ENCODE measurements around the gene BRF1.

Gene BRF1

GRCh38 chr14:105340821-105341733, 40.3 kb upstream of the BRF1 start:
- Histone ChIP-seq H3K9me3 (ENCODE audit: control insufficient read depth, low read length) (no peaks in the 10 kb centered on the region), H3K36me3 (ENCODE audit: control insufficient read depth, insufficient read depth, low read length) (no peaks in the 10 kb centered on the region), H3K27me3 (ENCODE audit: control insufficient read depth, insufficient read depth, low read length) (no peaks in the 10 kb centered on the region), H3K9ac (no peak overlapping the region), H3K4me2 (ENCODE audit: low read length) (no peak overlapping the region), H2AFZ (no peak overlapping the region), H3K79me2 (peaks cover 25% of the 10 kb centered on the region), H3K27ac (no peak overlapping the region), H3K4me3 (ENCODE audit: low read depth, low read length) (no peak overlapping the region), H3K4me1 (peaks cover 19% of the 10 kb centered on the region)
- TF ChIP-seq, protein P1, sequence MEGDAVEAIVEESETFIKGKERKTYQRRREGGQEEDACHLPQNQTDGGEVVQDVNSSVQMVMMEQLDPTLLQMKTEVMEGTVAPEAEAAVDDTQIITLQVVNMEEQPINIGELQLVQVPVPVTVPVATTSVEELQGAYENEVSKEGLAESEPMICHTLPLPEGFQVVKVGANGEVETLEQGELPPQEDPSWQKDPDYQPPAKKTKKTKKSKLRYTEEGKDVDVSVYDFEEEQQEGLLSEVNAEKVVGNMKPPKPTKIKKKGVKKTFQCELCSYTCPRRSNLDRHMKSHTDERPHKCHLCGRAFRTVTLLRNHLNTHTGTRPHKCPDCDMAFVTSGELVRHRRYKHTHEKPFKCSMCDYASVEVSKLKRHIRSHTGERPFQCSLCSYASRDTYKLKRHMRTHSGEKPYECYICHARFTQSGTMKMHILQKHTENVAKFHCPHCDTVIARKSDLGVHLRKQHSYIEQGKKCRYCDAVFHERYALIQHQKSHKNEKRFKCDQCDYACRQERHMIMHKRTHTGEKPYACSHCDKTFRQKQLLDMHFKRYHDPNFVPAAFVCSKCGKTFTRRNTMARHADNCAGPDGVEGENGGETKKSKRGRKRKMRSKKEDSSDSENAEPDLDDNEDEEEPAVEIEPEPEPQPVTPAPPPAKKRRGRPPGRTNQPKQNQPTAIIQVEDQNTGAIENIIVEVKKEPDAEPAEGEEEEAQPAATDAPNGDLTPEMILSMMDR (IDR thresholded peaks at IDR 0.05): no peak

GRCh38 chr14:105337966-105338741, 37.4 kb upstream of the BRF1 start:
- peaks cover 25% of the 10 kb centered on the region for H3K4me1 ChIP-seq
- H3K9ac ChIP-seq: no peak overlapping the region
- H3K36me3 ChIP-seq (ENCODE audit: control insufficient read depth, insufficient read depth, low read length): no peaks in the 10 kb centered on the region
- peak overlapping the region; percentile 71 for H2AFZ ChIP-seq
- peak overlapping the region; percentile 71 for H3K27ac ChIP-seq
- TF ChIP-seq, protein P1 (IDR thresholded peaks at IDR 0.05): no peak
- H3K4me2 ChIP-seq (ENCODE audit: low read length): peak overlapping the region; percentile 73
- no peaks in the 10 kb centered on the region for H3K9me3 ChIP-seq (ENCODE audit: control insufficient read depth, low read length)
- H3K27me3 ChIP-seq (ENCODE audit: control insufficient read depth, insufficient read depth, low read length): no peaks in the 10 kb centered on the region
- H3K4me3 ChIP-seq (ENCODE audit: low read depth, low read length): peak overlapping the region; percentile 33
- peaks cover 46% of the 10 kb centered on the region for H3K79me2 ChIP-seq

DNA sequence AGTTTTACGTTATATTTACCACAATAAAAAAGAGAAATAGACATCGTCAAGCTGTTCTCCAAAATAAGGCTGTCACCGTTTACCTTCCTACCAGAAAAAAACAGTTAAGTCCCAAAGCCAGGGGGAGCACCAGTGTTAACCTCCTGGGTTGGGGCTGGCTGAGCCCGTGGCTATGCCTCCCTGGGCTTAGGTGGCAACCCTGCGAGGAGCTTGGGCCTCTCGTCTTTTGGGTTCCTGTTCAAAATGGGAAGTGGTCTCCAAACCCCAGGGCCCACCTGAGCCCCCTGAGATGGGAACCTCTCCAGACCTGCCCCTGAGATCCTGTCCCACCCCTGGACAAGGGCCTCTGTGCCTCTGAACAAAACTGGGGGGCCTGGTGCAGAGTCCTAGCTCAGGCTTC, 36.6 kb upstream of the BRF1 start:
- TF ChIP-seq, protein P1 (IDR thresholded peaks at IDR 0.05): no peak
- Histone ChIP-seq H3K27me3 (ENCODE audit: control insufficient read depth, insufficient read depth, low read length) (no peaks in the 10 kb centered on the region), H3K9me3 (ENCODE audit: control insufficient read depth, low read length) (no peaks in the 10 kb centered on the region), H3K4me2 (ENCODE audit: low read length) (peak overlapping the region; percentile 73), H2AFZ (no peak overlapping the region), H3K9ac (no peak overlapping the region), H3K27ac (peak overlapping the region; percentile 71), H3K79me2 (peaks cover 51% of the 10 kb centered on the region), H3K4me1 (peaks cover 25% of the 10 kb centered on the region), H3K36me3 (ENCODE audit: control insufficient read depth, insufficient read depth, low read length) (no peaks in the 10 kb centered on the region), H3K4me3 (ENCODE audit: low read depth, low read length) (no peak overlapping the region)

DNA sequence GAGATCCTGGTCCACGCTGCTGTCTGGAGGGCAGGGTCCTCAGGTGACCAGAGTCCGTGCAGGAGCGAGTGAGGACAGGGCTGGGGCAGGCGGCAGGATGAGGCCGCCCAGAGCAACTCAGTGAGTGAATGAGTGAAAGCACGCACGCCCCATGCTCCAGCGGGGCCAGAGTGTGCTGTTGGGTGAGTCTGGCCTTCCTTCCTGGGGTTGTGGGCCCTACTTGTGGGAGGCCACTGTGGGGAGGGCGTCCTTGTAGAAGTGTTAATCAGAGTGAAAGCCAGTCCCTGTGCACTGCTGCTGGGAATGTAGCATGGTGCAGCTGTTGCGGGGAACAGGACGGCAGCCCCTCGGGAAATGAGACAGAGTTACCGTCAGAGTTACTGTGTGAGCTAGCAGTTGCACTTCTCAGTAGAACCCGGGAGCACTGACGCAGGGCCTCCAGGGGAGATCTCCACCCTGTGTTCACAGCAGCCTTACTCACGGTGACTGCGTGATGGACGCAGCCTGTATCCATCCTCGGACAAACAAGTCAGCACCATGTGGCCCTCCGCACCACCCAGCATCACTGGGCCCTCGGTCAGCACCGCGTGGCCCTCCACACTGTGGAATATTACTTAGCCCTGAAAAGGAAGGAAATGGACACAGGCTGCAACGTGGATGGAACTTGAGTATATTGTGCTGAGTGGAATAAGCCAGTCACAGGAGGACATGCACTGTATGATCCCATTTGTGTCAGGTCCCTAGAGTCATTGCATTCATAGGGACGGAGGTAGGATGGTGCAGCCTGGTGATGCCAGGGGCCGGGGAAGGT, 35.9 kb upstream of the BRF1 start:
- H3K36me3 ChIP-seq (ENCODE audit: control insufficient read depth, insufficient read depth, low read length): no peaks in the 10 kb centered on the region
- TF ChIP-seq, protein P1 (IDR thresholded peaks at IDR 0.05): no peak
- no peak overlapping the region for H3K27ac ChIP-seq
- H3K4me2 ChIP-seq (ENCODE audit: low read length): peak overlapping the region; percentile 73
- no peak overlapping the region for H2AFZ ChIP-seq
- peaks cover 25% of the 10 kb centered on the region for H3K4me1 ChIP-seq
- no peaks in the 10 kb centered on the region for H3K27me3 ChIP-seq (ENCODE audit: control insufficient read depth, insufficient read depth, low read length)
- peaks cover 59% of the 10 kb centered on the region for H3K79me2 ChIP-seq
- H3K9me3 ChIP-seq (ENCODE audit: control insufficient read depth, low read length): no peaks in the 10 kb centered on the region
- no peak overlapping the region for H3K4me3 ChIP-seq (ENCODE audit: low read depth, low read length)
- no peak overlapping the region for H3K9ac ChIP-seq

All from parathyroid adenoma (tissue), 2 donors.